Measurements from ENCODE around the gene UNC5C. TPM values are rescaled to one million over a fixed set of nuclear protein-coding genes. Genes with fewer than 3 reads are reported as not detected.

Gene UNC5C
- total and polyA plus RNA-seq, 2 donors = 3.7 to 31.5 TPM

DNA sequence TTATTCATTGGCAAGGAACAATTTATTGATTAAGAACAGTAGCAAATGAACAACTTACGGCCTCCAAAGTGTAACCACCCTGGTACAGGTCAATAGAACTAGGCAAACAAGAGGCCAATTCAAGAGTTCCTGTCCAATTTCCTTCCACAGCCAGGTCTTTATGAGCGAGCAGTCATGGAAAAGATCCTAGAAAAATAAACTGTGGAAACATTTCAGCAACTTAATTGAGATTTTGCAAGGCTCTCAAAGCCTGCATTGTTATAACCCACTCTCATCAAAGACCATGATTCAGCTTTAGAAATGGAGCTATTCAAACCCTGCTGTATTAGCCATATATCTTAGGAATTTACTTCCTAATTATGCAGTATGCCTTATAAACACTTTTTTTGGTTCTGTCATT is 43.6 kb downstream of the UNC5C start:
- 66% methylated on average over 2 of the region's 2 CpGs for WGBS
- Histone ChIP-seq H3K27ac (ENCODE audit: low read depth) (no peak overlapping the region), H3K4me1 (ENCODE audit: insufficient read depth) (no peaks in the 10 kb centered on the region), H3K4me3 (ENCODE audit: low read depth, low read length) (no peak overlapping the region), H3K36me3 (ENCODE audit: insufficient read depth) (no peaks in the 10 kb centered on the region)
- DNase-seq (ENCODE audit: extremely low spot score) = no peak

DNA sequence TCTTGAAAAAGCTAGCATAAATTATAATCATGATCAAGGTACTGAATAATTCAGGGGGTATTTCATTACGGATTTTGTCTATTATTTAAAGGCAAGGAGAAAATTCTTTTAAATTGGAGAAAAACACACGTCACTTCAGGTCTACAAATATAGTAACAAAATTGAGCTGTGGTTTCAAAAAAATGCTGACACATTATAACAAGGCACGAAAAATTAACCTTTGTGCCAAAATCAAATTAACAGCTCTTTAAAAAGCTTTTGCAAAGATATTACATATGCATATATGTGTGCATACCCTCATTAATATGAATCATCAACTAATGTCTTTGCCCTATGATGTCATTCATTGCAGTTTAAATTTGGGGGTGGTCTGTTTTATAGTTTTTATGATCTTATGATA is 44.3 kb downstream of the UNC5C start:
- Histone ChIP-seq H3K36me3 (ENCODE audit: insufficient read depth) (no peaks in the 10 kb centered on the region), H3K27ac (ENCODE audit: low read depth) (no peak overlapping the region), H3K4me3 (ENCODE audit: low read depth, low read length) (no peak overlapping the region), H3K4me1 (ENCODE audit: insufficient read depth) (no peaks in the 10 kb centered on the region)
- no peak for DNase-seq (ENCODE audit: extremely low spot score)
- 88% methylated on average over 3 of the region's 3 CpGs for WGBS

DNA sequence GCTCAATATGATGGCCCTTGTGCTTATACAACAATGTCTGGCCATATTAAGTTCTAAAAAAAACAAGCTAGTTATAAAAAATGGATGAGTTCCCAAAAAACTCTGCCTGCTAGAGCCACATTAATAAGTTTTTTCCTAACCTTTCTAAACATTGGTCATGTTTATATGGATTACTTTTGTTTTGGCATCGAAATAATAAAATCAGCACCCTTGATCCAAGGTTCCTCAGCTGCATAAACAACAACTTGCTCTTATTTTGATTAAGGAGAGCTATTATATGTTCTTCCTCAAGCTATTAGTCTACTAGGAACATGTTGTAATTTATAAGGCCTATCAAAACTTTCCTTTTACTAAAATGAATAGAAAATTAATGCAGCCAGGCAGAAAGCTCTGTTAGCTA is 48.4 kb downstream of the UNC5C start:
- DNase-seq (ENCODE audit: extremely low spot score) = no peak
- no peaks in the 10 kb centered on the region for H3K36me3 ChIP-seq (ENCODE audit: insufficient read depth)
- no peak overlapping the region for H3K4me3 ChIP-seq (ENCODE audit: low read depth, low read length)
- H3K27ac ChIP-seq (ENCODE audit: low read depth) = no peak overlapping the region
- no peaks in the 10 kb centered on the region for H3K4me1 ChIP-seq (ENCODE audit: insufficient read depth)
- 54% methylated on average over 1 of the region's 1 CpG for WGBS

- no peaks in the 10 kb centered on the region for H3K36me3 ChIP-seq (ENCODE audit: insufficient read depth)
- 53% methylated on average over 2 of the region's 2 CpGs for WGBS
- H3K4me3 ChIP-seq (ENCODE audit: low read depth, low read length) = no peak overlapping the region
- no peaks in the 10 kb centered on the region for H3K4me1 ChIP-seq (ENCODE audit: insufficient read depth)
- no peak for DNase-seq (ENCODE audit: extremely low spot score)
- no peak overlapping the region for H3K27ac ChIP-seq (ENCODE audit: low read depth)
These were observed 49.5 kb downstream of the UNC5C start for GRCh38 chr4:95499291-95499696.

DNA sequence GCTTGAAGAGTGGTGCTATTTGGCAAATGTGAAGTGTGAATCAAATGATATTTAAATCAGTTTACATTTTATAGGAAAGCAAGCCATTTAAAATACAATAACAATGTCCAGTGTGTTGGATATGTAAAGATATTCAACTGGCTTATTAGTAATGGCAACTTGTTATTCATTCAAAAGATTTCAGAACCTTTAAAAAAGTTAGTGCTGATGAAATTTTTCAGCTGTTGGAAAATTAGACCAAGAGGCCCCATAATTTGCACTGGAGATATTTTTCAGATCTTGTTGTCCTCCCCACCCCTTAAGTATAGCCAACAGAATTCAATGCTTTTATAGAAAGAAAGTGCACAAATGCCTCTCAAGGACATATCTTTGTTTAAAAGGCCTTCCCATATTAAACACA is 54.6 kb downstream of the UNC5C start:
- no peaks in the 10 kb centered on the region for H3K4me1 ChIP-seq (ENCODE audit: insufficient read depth)
- no peak overlapping the region for H3K27ac ChIP-seq (ENCODE audit: low read depth)
- H3K4me3 ChIP-seq (ENCODE audit: low read depth, low read length) = no peak overlapping the region
- no peaks in the 10 kb centered on the region for H3K36me3 ChIP-seq (ENCODE audit: insufficient read depth)
- no peak for DNase-seq (ENCODE audit: extremely low spot score)

GRCh38 chr4:95478679-95479078 is 70.1 kb downstream of the UNC5C start:
- WGBS = 94% methylated on average over 6 of the region's 6 CpGs
- Histone ChIP-seq H3K36me3 (ENCODE audit: insufficient read depth) (no peaks in the 10 kb centered on the region), H3K27ac (ENCODE audit: low read depth) (no peak overlapping the region)

GRCh38 chr4:95476121-95476520 is 72.7 kb downstream of the UNC5C start:
- Histone ChIP-seq H3K4me1 (ENCODE audit: insufficient read depth) (no peaks in the 10 kb centered on the region), H3K4me3 (ENCODE audit: low read depth, low read length) (no peak overlapping the region), H3K27ac (ENCODE audit: low read depth) (no peak overlapping the region), H3K36me3 (ENCODE audit: insufficient read depth) (no peaks in the 10 kb centered on the region)
- DNase-seq (ENCODE audit: extremely low spot score) = no peak
- 32% methylated on average over 1 of the region's 1 CpG for whole genome bisulfite sequencing

More at GRCh38 chr4:95478679-95479078, 70.1 kb downstream of the UNC5C start:
- H3K4me1 ChIP-seq (ENCODE audit: insufficient read depth) = no peaks in the 10 kb centered on the region
- no peak overlapping the region for H3K4me3 ChIP-seq (ENCODE audit: low read depth, low read length)
- no peak for DNase-seq (ENCODE audit: extremely low spot score)

GRCh38 chr4:95472534-95472933 is 76.2 kb downstream of the UNC5C start:
- no peak for DNase-seq (ENCODE audit: extremely low spot score)
- Histone ChIP-seq H3K4me3 (ENCODE audit: low read depth, low read length) (no peak overlapping the region), H3K36me3 (ENCODE audit: insufficient read depth) (no peaks in the 10 kb centered on the region), H3K4me1 (ENCODE audit: insufficient read depth) (no peaks in the 10 kb centered on the region), H3K27ac (ENCODE audit: low read depth) (no peak overlapping the region)
- WGBS = 63% methylated on average over 3 of the region's 3 CpGs

DNA sequence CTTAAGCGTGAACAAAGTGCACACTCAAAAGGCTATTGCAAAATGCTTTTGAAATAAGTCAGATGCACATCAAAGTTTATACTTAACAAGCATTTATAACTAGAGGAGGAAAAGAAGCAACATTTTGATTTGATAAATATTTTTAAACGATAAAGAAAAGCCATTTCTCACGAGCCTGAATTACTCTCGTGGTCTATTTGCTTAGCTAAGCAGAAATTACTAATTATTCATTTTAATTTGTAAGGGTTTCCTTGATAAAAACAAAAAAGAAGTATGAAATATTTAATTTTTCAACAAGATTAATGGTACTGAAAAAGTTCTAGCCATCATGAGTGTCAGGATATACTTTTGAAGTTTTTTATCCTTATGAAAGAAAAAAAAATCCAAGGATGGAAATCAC is 78.2 kb downstream of the UNC5C start:
- Histone ChIP-seq H3K4me1 (ENCODE audit: insufficient read depth) (no peaks in the 10 kb centered on the region), H3K27ac (ENCODE audit: low read depth) (no peak overlapping the region), H3K4me3 (ENCODE audit: low read depth, low read length) (no peak overlapping the region), H3K36me3 (ENCODE audit: insufficient read depth) (no peaks in the 10 kb centered on the region)
- DNase-seq (ENCODE audit: extremely low spot score) = no peak
- 94% methylated on average over 4 of the region's 4 CpGs for WGBS

GRCh38 chr4:95469617-95470016 is 79.2 kb downstream of the UNC5C start:
- WGBS = 58% methylated on average over 1 of the region's 1 CpG
- H3K27ac ChIP-seq (ENCODE audit: low read depth) = no peak overlapping the region
- H3K36me3 ChIP-seq (ENCODE audit: insufficient read depth) = no peaks in the 10 kb centered on the region
- DNase-seq (ENCODE audit: extremely low spot score) = no peak
- no peaks in the 10 kb centered on the region for H3K4me1 ChIP-seq (ENCODE audit: insufficient read depth)
- H3K4me3 ChIP-seq (ENCODE audit: low read depth, low read length) = no peak overlapping the region

- DNase-seq (ENCODE audit: extremely low spot score) = no peak
- Histone ChIP-seq H3K36me3 (ENCODE audit: insufficient read depth) (no peaks in the 10 kb centered on the region), H3K27ac (ENCODE audit: low read depth) (no peak overlapping the region), H3K4me3 (ENCODE audit: low read depth, low read length) (no peak overlapping the region), H3K4me1 (ENCODE audit: insufficient read depth) (no peaks in the 10 kb centered on the region)
- WGBS = 82% methylated on average over 3 of the region's 3 CpGs
These were observed 82.0 kb downstream of the UNC5C start for GRCh38 chr4:95466791-95467190.

GRCh38 chr4:95465010-95465409 is 83.8 kb downstream of the UNC5C start:
- Histone ChIP-seq H3K27ac (ENCODE audit: low read depth) (no peak overlapping the region), H3K36me3 (ENCODE audit: insufficient read depth) (no peaks in the 10 kb centered on the region), H3K4me1 (ENCODE audit: insufficient read depth) (no peaks in the 10 kb centered on the region), H3K4me3 (ENCODE audit: low read depth, low read length) (no peak overlapping the region)
- no peak for DNase-seq (ENCODE audit: extremely low spot score)
- WGBS = 25% methylated on average over 6 of the region's 6 CpGs

DNA sequence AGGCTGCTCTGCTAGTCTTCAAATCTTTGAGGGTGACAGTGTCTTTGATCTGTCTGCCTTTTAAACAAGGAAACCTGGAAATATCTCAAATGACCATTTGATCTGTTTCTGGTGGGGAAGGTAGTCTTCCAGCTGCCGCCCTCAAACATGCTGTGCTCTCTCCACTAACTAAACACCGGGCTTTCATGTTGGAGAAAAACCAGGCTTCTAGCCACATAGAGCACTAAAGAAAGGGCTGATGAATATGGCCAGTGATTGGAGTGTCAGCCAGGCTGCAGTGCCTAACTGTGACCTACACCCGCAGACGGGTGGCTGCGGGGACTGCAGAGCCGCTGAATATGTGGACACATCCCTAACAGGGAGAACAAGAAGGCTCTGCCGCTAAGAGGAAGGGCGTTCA is 85.9 kb downstream of the UNC5C start:
- no peak overlapping the region for H3K4me3 ChIP-seq (ENCODE audit: low read depth, low read length)
- no peaks in the 10 kb centered on the region for H3K4me1 ChIP-seq (ENCODE audit: insufficient read depth)
- DNase-seq (ENCODE audit: extremely low spot score) = no peak
- 82% methylated on average over 8 of the region's 8 CpGs for WGBS
- no peak overlapping the region for H3K27ac ChIP-seq (ENCODE audit: low read depth)
- H3K36me3 ChIP-seq (ENCODE audit: insufficient read depth) = no peaks in the 10 kb centered on the region

- H3K27ac ChIP-seq (ENCODE audit: low read depth) = no peak overlapping the region
- H3K36me3 ChIP-seq (ENCODE audit: insufficient read depth) = no peaks in the 10 kb centered on the region
- no peaks in the 10 kb centered on the region for H3K4me1 ChIP-seq (ENCODE audit: insufficient read depth)
- H3K4me3 ChIP-seq (ENCODE audit: low read depth, low read length) = no peak overlapping the region
- DNase-seq (ENCODE audit: extremely low spot score) = no peak
- WGBS = 78% methylated on average over 4 of the region's 4 CpGs
These were observed 91.4 kb downstream of the UNC5C start for GRCh38 chr4:95457353-95457752.

- no peak overlapping the region for H3K27ac ChIP-seq (ENCODE audit: low read depth)
- no peak overlapping the region for H3K4me3 ChIP-seq (ENCODE audit: low read depth, low read length)
- H3K36me3 ChIP-seq (ENCODE audit: insufficient read depth) = no peaks in the 10 kb centered on the region
- DNase-seq (ENCODE audit: extremely low spot score) = no peak
- 95% methylated on average over 2 of the region's 2 CpGs for WGBS
- no peaks in the 10 kb centered on the region for H3K4me1 ChIP-seq (ENCODE audit: insufficient read depth)
These were observed 98.5 kb downstream of the UNC5C start for GRCh38 chr4:95450294-95450693.

Data from urinary bladder (tissue), 4 donors.